CD8-positive, alpha-beta memory T cell (primary cell): Measurements from ENCODE around the gene TROAP. TPM values are rescaled to one million over a fixed set of nuclear protein-coding genes. Genes with fewer than 3 reads are reported as not detected.

ENCODE experiments used
- CTCF ChIA-PET: fragments of 350-600 bp; sonication (Branson Sonifier 250); formaldehyde crosslinking; loops from one replicate; lab custom pipeline; 2021; ENCODE audit warnings: antibody characterized with exemption; lab: Charles Lee
- POLR2A ChIA-PET: fragments of 350-600 bp; sonication (Branson Sonifier 250); formaldehyde crosslinking; loops from one replicate; lab custom pipeline; 2021; ENCODE audit warnings: antibody characterized with exemption; lab: Charles Lee
- DNase-seq, 5 donors: peaks; one replicate each; pipeline versions ENCODE4 v3.0.0 to v3.0.0-alpha.2; 2020 to 2022; ENCODE audit warnings: mixed read lengths in 1 of 5
- H3K27ac ChIP-seq: one replicate; pipeline ENCODE4 v1.7.0; 2013; ENCODE audit warnings: low read depth, mild to moderate bottlenecking, low read length, moderate library complexity
- H3K27me3 ChIP-seq: 2 replicates; pipeline ENCODE4 v1.7.0; 2013; ENCODE audit warnings: low read length, mild to moderate bottlenecking; ENCODE audit not compliant: insufficient read depth, poor library complexity, severe bottlenecking
- H3K36me3 ChIP-seq: 2 replicates; pipeline ENCODE4 v1.7.0; 2013; ENCODE audit warnings: mild to moderate bottlenecking, low read length, moderate library complexity; ENCODE audit not compliant: insufficient read depth
- H3K4me1 ChIP-seq: 2 replicates; pipeline ENCODE4 v1.7.0; 2013; ENCODE audit warnings: mild to moderate bottlenecking, low read length, moderate library complexity; ENCODE audit not compliant: insufficient read depth
- H3K4me3 ChIP-seq: 2 replicates; pipeline ENCODE4 v1.7.0; 2013; ENCODE audit warnings: mild to moderate bottlenecking, low read length
- H3K9me3 ChIP-seq: 2 replicates; pipeline ENCODE4 v1.7.0; 2013; ENCODE audit warnings: mild to moderate bottlenecking, low read length
- H3K27ac Mint-ChIP-seq, 8 donors: one replicate each; pipeline ENCODE4 v1.8.0; 2020 to 2021; ENCODE audit warnings: mixed read lengths in 8 of 8, mild to moderate bottlenecking in 6 of 8, inconsistent platforms in 3 of 8, moderate library complexity in 3 of 8
- H3K27me3 Mint-ChIP-seq, 2 donors: one replicate each; pipeline ENCODE4 v1.8.0; 2020 to 2021; ENCODE audit warnings: mixed read lengths in 2 of 2, mild to moderate bottlenecking in 1 of 2, moderate library complexity in 1 of 2
- H3K36me3 Mint-ChIP-seq, 3 donors: one replicate each; pipeline ENCODE4 v1.8.0; 2020 to 2021; ENCODE audit warnings: mixed read lengths in 3 of 3, inconsistent platforms in 1 of 3, mild to moderate bottlenecking in 1 of 3
- H3K4me1 Mint-ChIP-seq, 3 donors: one replicate each; pipeline ENCODE4 v1.8.0; 2020 to 2021; ENCODE audit warnings: mixed read lengths in 3 of 3, inconsistent platforms in 1 of 3, mild to moderate bottlenecking in 1 of 3
- H3K4me3 Mint-ChIP-seq, 7 donors: one replicate each; pipeline ENCODE4 v1.8.0; 2020 to 2021; ENCODE audit warnings: mixed read lengths in 7 of 7, mild to moderate bottlenecking in 6 of 7, moderate library complexity in 4 of 7, inconsistent platforms in 2 of 7
- H3K9me3 Mint-ChIP-seq, 5 donors: one replicate each; pipeline ENCODE4 v1.8.0; 2020 to 2022; ENCODE audit warnings: mixed read lengths in 5 of 5, mild to moderate bottlenecking in 3 of 5, moderate library complexity in 2 of 5, inconsistent platforms in 1 of 5
- polyA plus RNA-seq: library from polyadenylated mRNA; unstranded; fragments of 300-500 nt; fragmentation: Illumina TruSeq; gene quantifications from one replicate; pipeline ENCODE4 v1.2.3, GENCODE V29; 2021
- total RNA-seq, 2 experiments: library from RNA; stranded (reverse); gene quantifications; one replicate each; pipeline ENCODE4 v1.2.3, GENCODE V29; 2021

Gene TROAP, protein sequence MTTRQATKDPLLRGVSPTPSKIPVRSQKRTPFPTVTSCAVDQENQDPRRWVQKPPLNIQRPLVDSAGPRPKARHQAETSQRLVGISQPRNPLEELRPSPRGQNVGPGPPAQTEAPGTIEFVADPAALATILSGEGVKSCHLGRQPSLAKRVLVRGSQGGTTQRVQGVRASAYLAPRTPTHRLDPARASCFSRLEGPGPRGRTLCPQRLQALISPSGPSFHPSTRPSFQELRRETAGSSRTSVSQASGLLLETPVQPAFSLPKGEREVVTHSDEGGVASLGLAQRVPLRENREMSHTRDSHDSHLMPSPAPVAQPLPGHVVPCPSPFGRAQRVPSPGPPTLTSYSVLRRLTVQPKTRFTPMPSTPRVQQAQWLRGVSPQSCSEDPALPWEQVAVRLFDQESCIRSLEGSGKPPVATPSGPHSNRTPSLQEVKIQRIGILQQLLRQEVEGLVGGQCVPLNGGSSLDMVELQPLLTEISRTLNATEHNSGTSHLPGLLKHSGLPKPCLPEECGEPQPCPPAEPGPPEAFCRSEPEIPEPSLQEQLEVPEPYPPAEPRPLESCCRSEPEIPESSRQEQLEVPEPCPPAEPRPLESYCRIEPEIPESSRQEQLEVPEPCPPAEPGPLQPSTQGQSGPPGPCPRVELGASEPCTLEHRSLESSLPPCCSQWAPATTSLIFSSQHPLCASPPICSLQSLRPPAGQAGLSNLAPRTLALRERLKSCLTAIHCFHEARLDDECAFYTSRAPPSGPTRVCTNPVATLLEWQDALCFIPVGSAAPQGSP
- total RNA-seq (10 to 100 TPM; 33.6 to 35.0 TPM), polyA plus RNA-seq (0.79 TPM)

DNA sequence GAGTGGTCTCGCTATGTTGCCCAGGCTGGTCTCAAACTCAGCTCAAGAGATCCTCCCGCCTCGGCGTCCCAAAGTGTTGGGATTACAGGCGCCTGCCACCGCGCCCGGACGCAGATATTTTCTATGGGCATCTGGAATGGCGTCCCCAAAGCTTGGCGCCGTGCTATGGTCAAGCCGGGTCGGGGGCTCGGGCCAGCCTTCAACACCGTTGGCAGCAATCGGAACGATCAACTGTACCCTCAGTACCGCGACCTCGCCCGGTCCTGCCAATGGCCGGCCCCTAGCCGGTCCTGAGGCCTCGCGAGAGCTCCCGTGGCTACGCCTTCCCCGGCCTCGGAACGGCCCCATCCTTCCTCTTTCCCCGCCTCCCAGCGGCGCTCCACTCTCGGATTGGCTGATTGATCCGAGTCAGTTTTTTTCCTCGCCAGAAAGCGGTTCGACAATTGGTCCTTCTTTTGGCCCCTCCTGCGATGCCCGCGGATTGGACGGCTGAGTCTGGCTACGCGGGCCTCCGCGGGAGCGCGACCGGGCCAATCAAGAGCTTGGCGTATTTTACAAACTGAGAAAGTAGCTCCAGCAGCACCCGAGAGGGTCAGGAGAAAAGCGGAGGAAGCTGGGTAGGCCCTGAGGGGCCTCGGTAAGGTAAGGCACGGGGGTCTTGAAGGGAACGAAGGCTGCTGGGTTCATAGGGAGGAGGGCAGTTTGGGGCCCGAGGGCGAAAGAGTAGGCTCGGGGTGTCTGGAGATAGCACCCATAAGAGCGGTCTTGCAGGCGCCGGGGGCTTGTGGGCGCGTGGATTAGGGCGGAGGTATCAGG, at the start of gene TROAP:
Gene TROAP, plus strand, starts transcription at position 548 of the 816 bp plus-strand sequence. CDS start 354 bp downstream, outside the sequence.
- Histone ChIP-seq H3K4me3 (peak within 1 kb of the TSS; percentile 79), H3K27ac (peak within 1 kb of the TSS; percentile 77), H3K4me1 (peaks cover 14% of the 10 kb centered on the region), H3K9me3 (no peaks in the 10 kb centered on the region), H3K36me3 (no peaks in the 10 kb centered on the region), H3K27me3 (no peaks in the 10 kb centered on the region)
- peak; percentile 95 to 98 (median 97) for DNase-seq
- H3K4me1 Mint-ChIP-seq, result peaks cover 18 to 23% (median 22%) of the 10 kb centered on the region in 3 donors
- peaks cover 0 to 3% (median 0%) of the 10 kb centered on the region in 3 donors for H3K36me3 Mint-ChIP-seq
- no peaks in the 10 kb centered on the region for H3K27me3 Mint-ChIP-seq
- no peaks in the 10 kb centered on the region for H3K9me3 Mint-ChIP-seq
- ChIA-PET POLR2A (interaction anchor here (0.5 to 1.7 kb wide), 10 partner anchors 20 to 702 kb away, joined by 3 to 7 read pairs (median 3); partner anchors contain the start of genes DNAJC22, RACGAP1 and TMBIM6), CTCF (interaction anchor here (0.9 to 5.6 kb wide), 16 partner anchors 9 to 419 kb away, joined by 3 to 36 read pairs (median 4); partner anchors contain the start of genes C1QL4, DNAJC22, PRPH and SPATS2)
- peak within 1 kb of the TSS; percentile 18 to 97 (median 85) for H3K27ac Mint-ChIP-seq
- H3K4me3 Mint-ChIP-seq, result peak within 1 kb of the TSS; percentile 86 to 95 (median 90)

DNA sequence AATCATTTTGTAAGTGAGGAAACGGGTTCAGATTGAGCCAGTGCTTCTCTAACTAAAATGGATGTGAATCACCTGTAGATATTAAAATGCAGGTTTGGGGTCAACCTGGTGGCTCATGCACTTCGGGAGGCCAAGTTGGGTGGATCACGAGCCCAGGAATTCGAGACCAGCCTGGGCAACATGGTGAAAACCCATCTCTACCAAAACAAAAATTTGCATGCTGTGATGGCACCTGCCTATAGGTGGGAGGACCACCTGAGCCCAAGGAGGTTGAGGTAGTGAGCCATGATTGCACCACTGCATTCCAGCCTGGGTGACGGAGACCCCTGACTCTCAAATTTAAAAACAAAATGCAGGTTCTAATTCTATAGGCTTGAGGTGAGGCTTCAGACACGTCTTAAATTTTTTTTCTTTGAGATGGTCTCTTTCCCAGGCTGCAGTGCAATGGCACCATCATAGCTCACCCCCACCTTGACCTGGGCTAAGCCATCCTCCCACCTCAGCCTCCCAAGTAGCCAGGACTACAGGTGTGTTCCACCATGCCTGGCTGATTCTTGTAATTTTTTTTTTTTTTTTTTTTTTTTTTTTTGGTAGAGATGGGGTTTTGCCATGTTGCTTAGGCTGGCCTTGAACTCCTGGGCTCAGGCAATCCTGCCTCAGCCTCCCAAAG, 49.2 kb upstream of the TROAP start:
- peaks cover 21% of the 10 kb centered on the region for H3K36me3 ChIP-seq
- H3K27me3 ChIP-seq, result no peaks in the 10 kb centered on the region
- H3K27ac ChIP-seq, result no peak overlapping the region
- Mint-ChIP-seq H3K27me3 (no peaks in the 10 kb centered on the region), H3K9me3 (no peaks in the 10 kb centered on the region), H3K27ac (no peak overlapping the region), H3K36me3 (peaks cover 0 to 49% (median 15%) of the 10 kb centered on the region in 3 donors), H3K4me1 (no peaks in the 10 kb centered on the region), H3K4me3 (no peak overlapping the region)
- DNase-seq, result no peak
- CTCF ChIA-PET, result no interaction called here
- H3K9me3 ChIP-seq, result no peaks in the 10 kb centered on the region
- POLR2A ChIA-PET, result no interaction called here
- no peak overlapping the region for H3K4me3 ChIP-seq
- no peaks in the 10 kb centered on the region for H3K4me1 ChIP-seq

DNA sequence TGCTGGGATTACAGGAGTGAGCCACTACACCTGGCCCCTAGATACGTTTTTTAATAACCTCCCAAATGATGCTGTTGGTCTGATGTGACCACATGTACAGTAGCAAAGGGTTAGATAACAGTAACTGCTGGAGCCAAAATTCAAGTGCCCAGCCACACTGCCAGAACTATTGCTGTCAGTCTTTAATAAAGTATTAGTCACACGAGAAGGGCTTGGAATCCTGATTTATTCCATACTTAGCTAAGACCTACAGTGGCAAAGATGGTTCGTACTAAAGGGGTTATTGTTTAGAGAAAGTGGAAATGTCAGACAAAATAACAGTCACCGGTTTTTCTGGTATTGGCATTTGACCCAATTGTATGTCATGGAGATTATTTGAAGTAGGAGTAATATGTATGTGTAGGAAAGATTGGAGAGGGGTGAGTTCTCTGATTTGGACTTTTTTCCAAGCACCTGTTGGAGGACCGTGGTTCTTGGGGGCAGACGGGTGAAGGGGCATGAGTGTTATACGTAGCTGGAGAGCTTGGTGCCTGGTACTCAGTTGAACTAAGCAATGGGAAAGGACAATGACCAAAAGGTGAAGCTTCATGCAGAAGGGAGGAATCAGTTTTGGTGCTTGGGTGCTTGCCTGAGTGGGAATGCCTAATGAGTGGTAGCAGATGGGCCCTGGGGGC, 48.5 kb upstream of the TROAP start:
- Histone ChIP-seq H3K4me3 (no peak overlapping the region), H3K27me3 (no peaks in the 10 kb centered on the region), H3K36me3 (peaks cover 21% of the 10 kb centered on the region), H3K4me1 (no peaks in the 10 kb centered on the region), H3K9me3 (no peaks in the 10 kb centered on the region), H3K27ac (no peak overlapping the region)
- Mint-ChIP-seq H3K36me3 (peaks cover 0 to 44% (median 15%) of the 10 kb centered on the region in 3 donors), H3K4me1 (no peaks in the 10 kb centered on the region), H3K27me3 (peaks cover 0 to 4% of the 10 kb centered on the region in 2 donors), H3K27ac (peak overlapping the region in 2 of 8 donors; percentile 25 to 85), H3K9me3 (no peaks in the 10 kb centered on the region), H3K4me3 (no peak overlapping the region)
- CTCF ChIA-PET, result no interaction called here
- DNase-seq, result no peak
- POLR2A ChIA-PET, result no interaction called here

DNA sequence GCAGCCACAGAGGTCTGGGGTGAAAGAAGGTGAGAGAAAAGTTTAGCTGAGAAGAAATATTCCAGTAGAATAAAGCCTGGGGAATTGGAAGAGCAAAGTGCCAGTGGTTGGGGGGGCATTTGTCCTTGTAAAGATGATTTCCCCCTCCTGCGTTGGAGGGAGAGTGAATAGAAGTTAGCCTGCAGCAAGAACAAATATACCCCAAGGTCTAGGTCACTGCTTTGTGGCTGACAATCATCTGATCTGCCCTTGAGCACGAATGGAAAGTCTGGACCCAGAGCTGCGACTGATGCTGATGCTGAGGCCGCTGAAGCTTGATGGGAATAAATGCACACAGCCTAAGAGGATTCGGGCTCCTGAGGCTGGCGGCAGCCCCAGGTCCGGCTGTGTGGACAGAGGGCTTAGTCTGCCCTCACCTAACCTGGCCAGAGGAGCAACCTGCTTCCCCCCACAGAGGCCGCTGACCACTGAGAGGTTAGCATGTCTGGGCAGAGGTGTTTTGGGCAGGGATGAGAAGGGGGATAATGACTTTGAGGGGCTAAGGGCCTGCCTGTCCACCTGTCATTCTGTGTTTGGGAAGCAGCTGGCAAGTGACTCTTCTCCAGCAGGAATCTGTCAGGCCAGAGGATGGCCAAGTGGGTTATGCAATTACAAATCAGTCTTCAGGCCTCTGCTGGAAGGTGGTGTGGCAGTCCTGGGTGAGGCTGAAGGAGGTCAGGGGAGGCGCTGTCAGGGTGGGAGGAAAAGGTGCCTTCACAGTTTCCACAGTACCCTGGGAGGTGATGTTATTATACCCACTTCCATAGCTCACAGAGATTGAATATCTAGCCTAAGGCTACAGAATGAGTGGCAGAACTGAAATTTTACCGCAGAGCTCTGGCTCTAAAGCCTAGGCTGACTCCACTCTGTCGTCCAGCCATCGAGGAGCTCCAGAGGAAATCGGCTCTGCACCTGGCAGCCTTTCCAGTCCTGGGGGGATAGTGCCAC, 46.5 kb upstream of the TROAP start:
- peak overlapping the region in 2 of 8 donors; percentile 39 to 74 for H3K27ac Mint-ChIP-seq
- H3K36me3 Mint-ChIP-seq, result peaks cover 0 to 23% (median 8%) of the 10 kb centered on the region in 3 donors
- POLR2A ChIA-PET, result no interaction called here
- H3K36me3 ChIP-seq, result peaks cover 11% of the 10 kb centered on the region
- H3K9me3 ChIP-seq, result no peaks in the 10 kb centered on the region
- no peak overlapping the region for H3K27ac ChIP-seq
- H3K4me3 ChIP-seq, result no peak overlapping the region
- no peaks in the 10 kb centered on the region for H3K4me1 Mint-ChIP-seq
- DNase-seq, result no peak
- no peaks in the 10 kb centered on the region for H3K4me1 ChIP-seq
- H3K9me3 Mint-ChIP-seq, result no peaks in the 10 kb centered on the region
- CTCF ChIA-PET, result interaction anchor here (1.2 to 1.8 kb wide), 3 partner anchors 13 to 60 kb away, joined by 3 read pairs; partner anchors contain the start of genes C1QL4 and PRPH
- H3K27me3 ChIP-seq, result no peaks in the 10 kb centered on the region
- H3K4me3 Mint-ChIP-seq, result no peak overlapping the region
- H3K27me3 Mint-ChIP-seq, result peaks cover 0 to 8% of the 10 kb centered on the region in 2 donors

DNA sequence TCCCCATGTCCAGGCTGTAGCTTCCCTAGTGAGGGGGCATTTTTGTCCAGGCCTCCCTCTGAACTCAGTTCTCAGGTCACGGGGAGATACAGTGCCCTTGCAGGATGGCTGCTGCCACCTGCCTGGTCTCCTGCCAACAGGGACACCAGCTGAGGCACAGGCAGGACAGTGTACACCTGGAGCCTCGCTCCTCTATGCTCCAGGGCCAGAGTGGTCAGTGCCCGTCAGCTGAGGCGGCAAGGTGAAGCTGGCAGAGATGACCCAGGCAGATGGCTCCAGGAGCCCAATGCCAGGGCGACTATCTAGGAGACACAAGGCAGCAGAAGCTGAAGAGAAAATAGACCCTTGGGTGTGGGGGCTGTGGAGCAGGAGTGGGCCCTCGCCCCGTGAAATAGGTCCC, 45.6 kb upstream of the TROAP start:
- H3K4me3 Mint-ChIP-seq, result no peak overlapping the region
- no peak for DNase-seq
- peaks cover 0 to 14% (median 8%) of the 10 kb centered on the region in 3 donors for H3K36me3 Mint-ChIP-seq
- CTCF ChIA-PET, result interaction anchor here (1.2 to 1.8 kb wide), 3 partner anchors 12 to 60 kb away, joined by 3 read pairs; partner anchors contain the start of genes C1QL4 and PRPH
- no peaks in the 10 kb centered on the region for H3K9me3 Mint-ChIP-seq
- H3K27ac Mint-ChIP-seq, result no peak overlapping the region
- no peak overlapping the region for H3K27ac ChIP-seq
- H3K27me3 Mint-ChIP-seq, result peaks cover 2 to 11% of the 10 kb centered on the region in 2 donors
- H3K9me3 ChIP-seq, result no peaks in the 10 kb centered on the region
- POLR2A ChIA-PET, result no interaction called here
- no peaks in the 10 kb centered on the region for H3K27me3 ChIP-seq
- H3K4me1 ChIP-seq, result no peaks in the 10 kb centered on the region
- H3K4me3 ChIP-seq, result no peak overlapping the region
- H3K36me3 ChIP-seq, result peaks cover 7% of the 10 kb centered on the region
- no peaks in the 10 kb centered on the region for H3K4me1 Mint-ChIP-seq

DNA sequence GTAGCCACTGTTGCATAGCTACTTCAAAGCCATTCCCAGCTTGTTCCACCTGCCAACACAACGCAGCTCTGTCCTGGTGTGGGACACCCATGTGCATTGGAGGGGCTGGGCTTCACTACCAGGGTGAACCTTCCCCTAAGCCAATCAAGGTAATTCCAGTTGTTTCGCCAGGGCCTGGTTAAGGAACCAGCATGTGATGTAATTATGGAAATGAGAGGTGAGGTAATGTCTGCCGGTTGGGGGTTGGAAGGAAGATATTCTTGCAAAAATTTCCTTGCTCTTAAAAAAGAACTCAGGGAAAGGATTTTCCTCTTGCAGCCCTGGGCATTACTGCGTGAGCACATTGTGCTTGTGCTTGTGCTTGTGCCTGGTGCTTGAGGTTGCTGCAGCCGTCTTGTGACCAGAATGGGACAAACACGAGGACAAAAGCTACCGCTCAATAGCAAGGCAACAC, 43.3 kb upstream of the TROAP start:
- Histone ChIP-seq H3K27me3 (no peaks in the 10 kb centered on the region), H3K36me3 (no peaks in the 10 kb centered on the region), H3K9me3 (no peaks in the 10 kb centered on the region), H3K4me1 (no peaks in the 10 kb centered on the region), H3K4me3 (no peak overlapping the region), H3K27ac (no peak overlapping the region)
- Mint-ChIP-seq H3K27me3 (peaks cover 5 to 20% of the 10 kb centered on the region in 2 donors), H3K4me3 (no peak overlapping the region), H3K4me1 (no peaks in the 10 kb centered on the region), H3K9me3 (no peaks in the 10 kb centered on the region), H3K36me3 (peaks cover 0 to under 1% (median 0%) of the 10 kb centered on the region in 3 donors), H3K27ac (no peak overlapping the region)
- ChIA-PET POLR2A (no interaction called here), CTCF (interaction anchor here (1.1 to 1.7 kb wide), 3 partner anchors 10 to 68 kb away, joined by 5 to 7 read pairs (median 5); no protein-coding TSS in a partner anchor)
- DNase-seq, result no peak
